Measurements from ENCODE around the gene DRD1.

DRD1 gene

GRCh38 chr5:175444060-175444904, at the start of gene DRD1:
DRD1 (minus strand) TSS chr5:175444182; CDS start chr5:175443099, 1,083 bp downstream.
- peak; percentile 70 for DNase-seq

- no peak for DNase-seq
Observed at GRCh38 chr5:175493726-175494125, 49.7 kb upstream of the DRD1 start.

DNA sequence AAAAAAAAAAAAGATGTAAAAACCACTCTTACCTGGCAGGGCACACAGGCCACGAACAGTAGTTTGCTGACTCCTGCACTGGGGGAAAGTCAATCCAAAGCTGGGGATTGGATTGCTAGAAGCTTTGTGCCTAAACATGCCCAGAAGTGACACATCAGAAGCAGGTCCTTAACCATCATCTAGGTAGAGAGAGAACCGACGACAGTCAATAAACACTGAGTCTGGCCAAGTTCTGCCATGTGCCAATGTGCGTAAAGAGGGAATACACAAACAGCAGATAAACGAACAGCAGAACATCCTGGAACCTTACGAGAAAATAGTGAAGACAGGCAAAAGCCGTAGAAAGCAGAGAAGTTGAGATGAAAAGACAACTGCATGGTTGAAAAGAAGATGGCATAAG, 49.3 kb upstream of the DRD1 start:
- no peak for DNase-seq

- DNase-seq, result no peak
Observed at GRCh38 chr5:175491223-175491622, 47.2 kb upstream of the DRD1 start.

DNA sequence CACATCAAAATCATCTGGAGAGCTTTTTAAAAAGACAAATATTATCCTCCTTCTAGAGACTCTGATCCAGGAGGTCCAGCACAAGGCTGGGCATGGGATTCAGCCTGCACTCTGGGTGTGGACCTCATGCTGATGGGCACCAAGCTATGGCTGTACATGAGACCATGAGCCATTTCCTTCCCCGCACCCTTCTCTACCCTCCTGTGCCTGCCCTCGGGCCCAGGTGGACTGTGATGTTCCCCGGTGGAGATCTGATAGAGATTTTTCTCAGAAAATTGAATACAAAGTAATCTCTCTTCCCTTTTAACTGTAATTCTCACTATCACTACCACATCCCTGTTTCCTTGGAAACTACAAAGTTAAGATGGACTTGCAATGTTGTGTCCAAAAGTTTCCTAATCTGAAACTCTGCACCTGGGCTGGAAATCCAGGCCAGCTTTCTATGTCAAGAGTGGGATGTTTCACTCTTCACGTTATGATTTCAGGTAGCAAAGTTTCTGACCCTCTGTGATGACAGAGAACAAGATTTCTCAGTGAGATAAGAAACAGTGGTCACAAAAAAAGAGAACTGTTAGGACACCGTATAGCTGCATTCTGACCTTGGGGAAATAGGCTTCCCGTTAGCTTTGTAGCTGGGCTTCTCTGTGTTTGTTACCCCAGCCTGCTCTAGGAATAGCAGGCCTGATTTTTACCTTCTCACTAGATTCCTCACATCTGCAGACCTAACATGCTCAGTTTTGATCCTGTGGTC, 45.9 kb upstream of the DRD1 start:
- DNase-seq, result no peak

GRCh38 chr5:175487514-175488222, 43.7 kb upstream of the DRD1 start:
- DNase-seq, result no peak

DNA sequence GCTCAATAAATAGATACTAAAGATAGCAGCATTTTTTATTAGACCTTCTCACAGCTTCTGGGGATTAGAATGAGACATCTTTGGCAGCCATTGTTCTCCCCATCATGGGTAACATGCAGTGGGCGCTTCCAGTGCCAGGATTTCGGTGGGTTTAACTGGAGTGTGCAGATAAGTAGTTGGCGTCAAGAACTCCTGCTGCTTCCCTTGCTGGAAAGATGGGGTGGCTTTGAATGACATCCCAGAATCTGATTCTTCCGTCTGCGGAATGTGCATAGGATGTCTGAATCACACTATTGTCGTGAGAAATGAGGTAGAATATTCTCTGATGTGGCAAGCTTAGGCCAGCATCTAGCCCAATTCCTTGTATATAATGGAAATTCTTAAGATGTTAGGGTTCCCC, 41.6 kb upstream of the DRD1 start:
- no peak for DNase-seq

GRCh38 chr5:175484829-175485228, 40.8 kb upstream of the DRD1 start:
- no peak for DNase-seq

DNA sequence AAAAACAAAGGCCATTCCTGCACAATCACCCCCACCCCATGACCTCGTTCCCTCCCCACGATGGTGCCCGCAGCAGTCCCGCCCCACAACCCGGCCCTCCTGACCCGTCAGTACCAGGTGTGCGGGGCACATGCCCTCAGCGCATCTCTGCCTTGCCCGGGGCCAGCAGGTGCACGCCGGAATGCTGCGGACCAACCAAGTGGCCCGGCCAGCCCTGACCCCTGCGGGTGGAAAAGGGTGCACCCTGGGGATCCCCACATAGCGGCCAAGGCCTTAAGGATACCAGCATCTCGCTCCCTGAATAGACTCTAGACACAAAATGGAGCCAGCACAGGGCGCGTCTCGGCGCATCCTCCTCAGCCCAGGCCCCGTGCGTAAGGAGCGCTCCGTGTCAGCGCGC, 40.3 kb upstream of the DRD1 start:
- no peak for DNase-seq

DNA sequence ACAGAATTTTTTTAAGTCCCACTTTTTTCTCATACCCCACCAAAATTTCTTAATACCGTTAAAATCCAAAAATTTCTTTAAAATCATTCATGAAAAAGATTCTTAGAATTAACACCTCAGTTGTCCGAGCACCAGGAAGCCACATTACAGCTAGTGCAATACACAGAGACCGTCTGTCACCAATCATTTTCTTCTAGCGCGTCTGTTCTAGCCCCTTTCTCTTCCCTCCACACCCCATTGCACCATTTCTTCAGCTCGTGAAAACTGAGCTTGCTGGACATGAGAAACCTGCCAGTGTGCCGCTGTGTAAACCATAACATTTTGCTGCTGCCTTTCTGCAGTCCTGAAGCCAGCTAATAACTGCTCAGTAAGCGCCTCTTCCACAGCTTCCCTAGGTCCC, 39.4 kb upstream of the DRD1 start:
- DNase-seq, result no peak

- DNase-seq, result no peak
Observed at GRCh38 chr5:175479125-175479881, 35.3 kb upstream of the DRD1 start.

DNA sequence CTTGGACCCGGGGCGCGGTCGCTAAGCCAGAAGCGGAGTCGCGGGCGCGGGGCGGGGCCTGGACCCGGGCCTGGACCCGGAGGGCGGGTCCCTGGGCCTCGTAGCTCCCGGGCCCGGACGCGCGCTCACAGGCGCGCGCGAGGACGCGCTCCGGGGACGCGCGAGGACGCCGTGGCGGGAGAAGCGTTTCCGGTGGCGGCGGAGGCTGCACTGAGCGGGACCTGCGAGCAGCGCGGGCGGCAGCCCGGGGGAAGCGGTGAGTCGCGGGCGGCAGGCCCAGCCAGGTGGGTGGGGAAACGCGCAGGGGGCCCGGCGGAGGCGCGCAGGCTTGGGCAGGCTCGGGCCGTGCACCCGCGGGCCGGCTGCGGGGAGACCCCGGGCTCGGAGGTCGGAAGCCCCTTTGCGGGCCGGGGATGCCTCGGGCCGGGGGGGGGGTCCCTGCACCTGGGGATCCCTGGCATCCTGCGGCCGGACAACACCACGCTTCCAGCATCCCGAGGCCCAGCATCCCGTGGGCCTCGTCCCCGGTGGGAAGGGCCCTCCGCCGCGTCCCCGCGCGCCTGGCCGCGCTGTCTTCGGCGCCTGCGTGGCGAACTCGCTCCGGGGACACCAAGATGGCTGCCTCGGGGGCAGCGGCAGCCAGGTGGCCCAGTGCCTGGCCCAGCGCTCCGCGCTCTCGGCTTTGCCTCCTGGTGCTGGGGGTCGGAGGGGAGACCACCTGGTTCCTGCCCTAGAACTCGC, 34.6 kb upstream of the DRD1 start, which contains the start of gene SFXN1:
TSS of gene SFXN1 (plus strand) at position 177 of the 741 bp plus-strand sequence. CDS start 13,544 bp downstream, outside the sequence.
- DNase-seq, result peak; percentile 90

DNA sequence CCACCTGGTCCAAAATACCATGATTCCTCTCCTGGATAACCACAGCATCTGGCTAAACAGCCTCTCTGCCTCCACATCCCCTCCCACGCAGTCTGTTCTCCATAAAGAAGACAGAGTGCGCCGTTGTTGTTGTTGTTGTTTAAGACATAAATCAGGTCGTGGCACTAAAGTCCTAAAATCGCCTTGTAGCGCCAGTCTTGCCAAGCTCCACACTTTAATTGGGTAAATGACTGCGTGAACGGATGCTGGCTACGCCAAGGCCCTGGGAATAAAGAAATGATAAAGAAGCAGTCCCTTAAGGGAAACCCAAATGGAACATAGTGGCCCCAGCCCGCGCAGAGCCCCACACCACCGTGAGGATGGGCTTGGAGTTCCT, 34.0 kb upstream of the DRD1 start:
- no peak for DNase-seq

DNA sequence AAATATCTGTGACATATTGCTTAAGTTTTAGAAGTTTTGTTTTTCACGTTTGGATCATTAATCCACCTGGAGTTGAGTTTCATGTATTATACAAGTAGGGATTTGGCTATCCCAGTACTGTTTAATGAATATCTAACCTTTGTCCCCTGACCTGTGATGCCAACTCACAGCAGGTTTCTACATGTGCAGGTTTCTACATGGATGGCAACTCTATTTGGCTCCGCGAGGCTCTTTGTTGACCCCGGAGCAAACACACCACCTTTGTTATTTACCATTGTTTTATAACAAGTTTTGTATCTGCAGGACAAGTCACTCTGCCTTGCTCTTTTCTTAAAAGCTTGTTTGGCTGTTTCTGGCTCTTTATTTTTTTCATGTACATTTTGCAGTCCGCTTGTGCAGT, 33.5 kb upstream of the DRD1 start:
- no peak for DNase-seq

DNA sequence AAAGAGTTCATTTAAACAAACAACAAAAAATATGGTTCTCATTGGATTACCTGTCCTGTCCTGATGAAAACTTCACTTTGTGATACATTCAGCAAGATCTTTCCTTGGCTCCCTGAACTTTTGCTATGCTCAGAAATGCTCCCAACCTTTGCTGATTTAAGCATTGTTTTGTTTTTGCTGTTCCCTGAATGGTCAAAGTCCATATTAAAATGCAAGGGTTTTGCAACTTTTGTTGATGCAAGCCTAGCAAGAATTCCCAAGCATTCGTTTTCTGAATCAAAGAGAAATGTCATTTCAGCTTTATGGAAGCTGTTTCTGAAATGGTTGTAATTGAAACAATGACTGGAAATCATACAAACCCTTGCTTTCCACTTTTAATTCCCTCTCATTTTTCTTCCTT, 31.3 kb upstream of the DRD1 start:
- no peak for DNase-seq

GRCh38 chr5:175472378-175472777, 28.4 kb upstream of the DRD1 start:
- no peak for DNase-seq

DNA sequence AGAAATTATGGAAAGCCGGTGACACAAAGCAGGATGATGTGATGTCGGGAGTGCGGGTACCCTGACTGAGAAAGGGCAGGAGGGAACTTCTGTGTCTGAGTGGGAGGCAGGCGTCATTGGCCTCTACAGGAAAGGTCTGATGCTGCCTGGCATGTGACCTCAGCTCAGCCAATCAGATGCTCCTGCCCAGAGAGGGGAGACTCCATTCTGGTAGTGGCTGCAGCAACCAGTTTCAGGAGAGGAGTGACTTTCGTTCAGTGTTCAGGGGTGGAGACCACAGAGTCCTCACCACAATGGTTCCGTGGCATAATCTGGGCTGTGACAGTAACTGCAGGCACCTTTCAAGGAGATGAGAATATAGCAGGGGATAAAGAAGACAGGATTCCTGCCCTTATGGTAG, 27.6 kb upstream of the DRD1 start:
- DNase-seq, result peak; percentile 58

GRCh38 chr5:175471196-175471595, 27.2 kb upstream of the DRD1 start:
- no peak for DNase-seq

DNA sequence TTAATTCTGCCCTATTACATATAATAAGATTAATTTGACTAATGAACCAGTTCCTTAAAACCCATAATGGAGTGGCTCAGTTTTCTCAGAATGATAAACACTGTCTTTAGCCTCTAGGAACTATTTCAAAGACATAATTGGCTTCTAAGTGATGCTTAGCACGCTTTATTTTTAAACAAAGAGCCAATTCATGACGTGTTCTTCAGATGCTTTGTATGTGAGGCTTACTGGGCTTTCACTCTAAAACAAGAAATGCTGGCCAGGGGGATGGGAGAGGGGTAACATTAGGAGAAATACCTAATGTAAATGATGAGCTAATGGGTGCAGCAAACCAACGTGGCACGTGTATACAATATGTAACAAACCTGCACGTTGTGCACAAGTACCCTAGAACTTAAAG, 26.8 kb upstream of the DRD1 start:
- DNase-seq, result no peak

DNA sequence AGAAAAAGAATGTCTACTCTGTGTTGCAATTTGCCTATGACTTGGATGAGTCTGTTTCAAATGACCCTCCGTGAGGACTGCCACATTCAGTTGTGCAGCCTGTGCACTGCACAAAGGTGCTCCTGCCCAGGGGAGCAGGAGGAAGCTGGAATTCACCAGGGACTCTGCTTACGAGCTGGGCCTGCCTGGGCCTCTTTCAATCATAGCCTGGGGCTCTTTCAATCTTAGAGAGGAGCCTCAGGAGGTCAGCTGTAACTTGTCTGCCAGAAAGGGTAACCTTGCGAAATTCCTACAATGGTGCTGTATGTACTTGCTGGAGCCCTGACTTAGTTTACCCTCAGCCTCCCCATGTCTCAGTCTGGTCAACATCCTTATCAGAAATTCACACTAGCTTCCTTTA, 25.9 kb upstream of the DRD1 start:
- DNase-seq, result no peak

GRCh38 chr5:175468892-175469291, 24.9 kb upstream of the DRD1 start:
- DNase-seq, result no peak

Data from stimulated activated CD4-positive, alpha-beta T cell treated with anti-CD3 and anti-CD28 coated beads, Interleukin-15, amount 100 ng/mL, for 24 hours (primary cell).